Measurements from ENCODE around the gene PRF1. TPM values are rescaled to one million over a fixed set of nuclear protein-coding genes. Genes with fewer than 3 reads are reported as not detected.

PRF1 gene
- total and polyA plus RNA-seq, 8 donors: 2.6 to 15.0 (median 4.5) TPM

GRCh38 chr10:70555371-70555770, 47.2 kb downstream of the PRF1 start:
- H3K4me1 ChIP-seq: peaks cover 15 to 21% of the 10 kb centered on the region in 2 donors
- no peak for DNase-seq
- no peak overlapping the region for H3K4me3 ChIP-seq
- ATAC-seq: no peak
- intact Hi-C loops (cut with DNase I): loop anchor here in 1 of 2 donors (10.0 kb wide), 1 partner anchor 209 kb away; no protein-coding TSS in a partner anchor
- no peaks in the 10 kb centered on the region for H3K36me3 ChIP-seq
- no peak overlapping the region for H3K27ac ChIP-seq
- TF ChIP-seq, protein P1, sequence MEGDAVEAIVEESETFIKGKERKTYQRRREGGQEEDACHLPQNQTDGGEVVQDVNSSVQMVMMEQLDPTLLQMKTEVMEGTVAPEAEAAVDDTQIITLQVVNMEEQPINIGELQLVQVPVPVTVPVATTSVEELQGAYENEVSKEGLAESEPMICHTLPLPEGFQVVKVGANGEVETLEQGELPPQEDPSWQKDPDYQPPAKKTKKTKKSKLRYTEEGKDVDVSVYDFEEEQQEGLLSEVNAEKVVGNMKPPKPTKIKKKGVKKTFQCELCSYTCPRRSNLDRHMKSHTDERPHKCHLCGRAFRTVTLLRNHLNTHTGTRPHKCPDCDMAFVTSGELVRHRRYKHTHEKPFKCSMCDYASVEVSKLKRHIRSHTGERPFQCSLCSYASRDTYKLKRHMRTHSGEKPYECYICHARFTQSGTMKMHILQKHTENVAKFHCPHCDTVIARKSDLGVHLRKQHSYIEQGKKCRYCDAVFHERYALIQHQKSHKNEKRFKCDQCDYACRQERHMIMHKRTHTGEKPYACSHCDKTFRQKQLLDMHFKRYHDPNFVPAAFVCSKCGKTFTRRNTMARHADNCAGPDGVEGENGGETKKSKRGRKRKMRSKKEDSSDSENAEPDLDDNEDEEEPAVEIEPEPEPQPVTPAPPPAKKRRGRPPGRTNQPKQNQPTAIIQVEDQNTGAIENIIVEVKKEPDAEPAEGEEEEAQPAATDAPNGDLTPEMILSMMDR (IDR thresholded peaks at IDR 0.05): no peak
- H3K9me3 ChIP-seq: no peaks in the 10 kb centered on the region
- no peaks in the 10 kb centered on the region for H3K27me3 ChIP-seq

GRCh38 chr10:70552586-70552985, 50.0 kb downstream of the PRF1 start:
- Histone ChIP-seq H3K4me1 (peaks cover 0 to 6% of the 10 kb centered on the region in 2 donors), H3K9me3 (no peaks in the 10 kb centered on the region), H3K36me3 (peaks cover 0 to 2% of the 10 kb centered on the region in 2 donors), H3K4me3 (no peak overlapping the region), H3K27me3 (no peaks in the 10 kb centered on the region), H3K27ac (no peak overlapping the region)
- no peak for ATAC-seq
- intact Hi-C loops (cut with DNase I): loop anchor here (5.0 to 10.0 kb wide), 2 partner anchors 205 to 212 kb away; no protein-coding TSS in a partner anchor
- TF ChIP-seq, protein P1 (IDR thresholded peaks at IDR 0.05): no peak
- peak in 1 of 4 donors; percentile 34 for DNase-seq

DNA sequence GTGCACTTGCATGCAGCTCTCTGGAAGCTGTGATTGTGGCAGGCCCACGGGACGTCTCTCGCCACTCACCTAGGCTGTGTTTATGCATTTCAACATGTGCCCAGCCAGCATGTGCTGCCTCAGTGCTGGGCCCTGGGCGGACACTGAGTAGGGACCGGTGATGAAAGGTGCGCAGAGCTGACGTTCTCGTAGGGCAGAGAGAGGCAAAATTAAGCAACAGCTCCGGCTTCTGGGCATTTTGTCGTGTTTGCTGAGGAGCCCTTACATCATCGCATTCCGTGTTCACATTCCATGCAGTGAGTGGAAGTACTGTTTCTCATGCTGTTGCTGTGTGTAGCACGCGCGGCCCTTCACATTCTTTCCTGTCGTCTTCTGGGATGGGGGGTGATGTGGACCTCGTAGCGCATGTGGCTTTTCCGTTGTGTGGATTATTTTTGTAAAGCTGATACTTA, 50.5 kb downstream of the PRF1 start:
- DNase-seq: peak; percentile 57 to 92 (median 78)
- no peak overlapping the region for H3K27ac ChIP-seq

GRCh38 chr10:70551466-70551865, 51.1 kb downstream of the PRF1 start:
- TF ChIP-seq, protein P1 (IDR thresholded peaks at IDR 0.05): no peak
- Histone ChIP-seq H3K4me3 (no peak overlapping the region), H3K27me3 (no peaks in the 10 kb centered on the region), H3K36me3 (peaks cover 0 to 8% of the 10 kb centered on the region in 2 donors), H3K9me3 (no peaks in the 10 kb centered on the region), H3K4me1 (peaks cover 0 to 6% of the 10 kb centered on the region in 2 donors), H3K27ac (no peak overlapping the region)
- ATAC-seq: no peak
- DNase-seq: peak in 2 of 4 donors; percentile 44 to 63
- intact Hi-C loops (cut with DNase I): loop anchor here (5.0 to 10.0 kb wide), 2 partner anchors 206 to 213 kb away; no protein-coding TSS in a partner anchor

More for the DNA sequence above, 50.5 kb downstream of the PRF1 start:
- no peaks in the 10 kb centered on the region for H3K9me3 ChIP-seq
- H3K4me1 ChIP-seq: peaks cover 0 to 6% of the 10 kb centered on the region in 2 donors
- H3K27me3 ChIP-seq: no peaks in the 10 kb centered on the region
- no peak overlapping the region for H3K4me3 ChIP-seq
- TF ChIP-seq, protein P1 (IDR thresholded peaks at IDR 0.05): no peak
- peaks cover 0 to 8% of the 10 kb centered on the region in 2 donors for H3K36me3 ChIP-seq
- intact Hi-C loops (cut with DNase I): loop anchor here (5.0 to 10.0 kb wide), 2 partner anchors 205 to 213 kb away; no protein-coding TSS in a partner anchor
- ATAC-seq: peak; percentile 81

GRCh38 chr10:70550459-70550858, 52.1 kb downstream of the PRF1 start:
- Histone ChIP-seq H3K9me3 (no peaks in the 10 kb centered on the region), H3K4me1 (peaks cover 0 to 6% of the 10 kb centered on the region in 2 donors), H3K4me3 (no peak overlapping the region), H3K36me3 (peaks cover 0 to 8% of the 10 kb centered on the region in 2 donors), H3K27me3 (no peaks in the 10 kb centered on the region), H3K27ac (no peak overlapping the region)
- TF ChIP-seq, protein P1 (IDR thresholded peaks at IDR 0.05): no peak
- DNase-seq (no peak), ATAC-seq (no peak)
- intact Hi-C loops (cut with DNase I): loop anchor here (5.0 to 10.0 kb wide), 2 partner anchors 207 to 214 kb away; no protein-coding TSS in a partner anchor

Data from left lung (tissue), 10 donors.